ENCODE data around the gene NOC4L.

NOC4L gene

DNA sequence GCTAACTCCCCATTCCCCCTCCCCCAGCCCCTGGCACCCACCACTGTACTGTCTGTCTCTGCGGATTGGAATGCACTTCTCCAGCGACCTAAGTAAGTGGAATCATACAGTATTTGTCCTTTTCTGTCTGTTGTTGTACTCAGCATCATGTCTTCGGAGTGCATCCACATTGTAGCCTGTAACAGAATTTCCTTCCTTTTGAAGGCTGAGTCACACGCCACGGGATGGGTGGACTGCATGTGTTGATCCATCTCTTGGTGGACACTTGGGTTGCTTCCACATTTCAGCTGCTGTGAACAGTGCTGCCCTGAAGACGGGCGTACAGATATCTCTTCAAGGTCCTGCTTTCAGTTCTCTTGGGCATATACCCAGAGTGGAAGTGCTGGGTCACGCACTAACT lies 34.5 kb upstream of the NOC4L start:
- no peak overlapping the region for H3K4me3 ChIP-seq (ENCODE audit: low read length)
- DNase-seq = no peak
- no peaks in the 10 kb centered on the region for H3K4me1 ChIP-seq (ENCODE audit: control insufficient read depth, low read depth, low read length)
- H3K56ac ChIP-seq (ENCODE audit: low read length) = no peak overlapping the region
- no peak overlapping the region for H3K4me2 ChIP-seq (ENCODE audit: low read length)
- H2BK15ac ChIP-seq (replicated peaks; ENCODE audit: low read depth) = no peak overlapping the region
- no CpG with 5 or more reads among the region's 8 CpGs for WGBS (ENCODE audit: extremely low coverage, insufficient coverage, low lambda C conversion rate)
- no peaks in the 10 kb centered on the region for H3K79me2 ChIP-seq (ENCODE audit: control insufficient read depth, insufficient read depth, low read length)
- H3K4ac ChIP-seq (ENCODE audit: low read depth, low read length) = no peak overlapping the region
- no peak overlapping the region for H3K9ac ChIP-seq (ENCODE audit: low read length)
- H2BK120ac ChIP-seq (ENCODE audit: low read depth, low read length) = no peak overlapping the region
- H4K8ac ChIP-seq (ENCODE audit: low read depth, low read length) = no peak overlapping the region
- no peak overlapping the region for H4K5ac ChIP-seq (ENCODE audit: low read length)
- no peak overlapping the region for H2AK5ac ChIP-seq (ENCODE audit: low read length)
- H3K79me1 ChIP-seq (ENCODE audit: low read length) = no peaks in the 10 kb centered on the region
- H3K36me3 ChIP-seq (ENCODE audit: control insufficient read depth, insufficient read depth, low read length) = peaks cover 4% of the 10 kb centered on the region
- H3K18ac ChIP-seq (ENCODE audit: low read length) = no peak overlapping the region
- no peak overlapping the region for H3K27ac ChIP-seq (ENCODE audit: low read depth, low read length)
- H2BK5ac ChIP-seq (ENCODE audit: low read length) = no peak overlapping the region
- no peaks in the 10 kb centered on the region for H3K27me3 ChIP-seq (ENCODE audit: insufficient read depth, low read length, poor library complexity)
- no peak overlapping the region for H3K23ac ChIP-seq (ENCODE audit: low read length)

DNA sequence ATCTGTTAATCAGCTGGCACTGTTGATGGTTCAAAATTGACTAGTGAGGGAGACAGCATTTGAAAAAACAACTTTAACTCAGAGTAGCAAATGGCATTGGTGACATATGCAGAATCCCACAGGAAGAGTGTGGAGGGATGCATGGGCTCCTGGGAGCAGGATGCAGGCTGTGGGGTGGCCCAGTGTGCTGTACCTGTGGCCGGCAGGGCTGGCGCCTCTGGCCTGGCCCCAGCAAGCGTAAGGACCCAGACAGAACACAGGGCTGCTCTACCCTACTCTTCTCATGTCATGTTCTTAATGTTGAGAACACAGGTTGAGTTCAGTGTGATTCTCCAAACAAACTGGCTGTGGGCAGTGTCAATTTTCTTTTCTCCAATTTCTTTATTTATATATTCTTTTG lies 33.6 kb upstream of the NOC4L start:
- no CpG with 5 or more reads among the region's 3 CpGs for WGBS (ENCODE audit: extremely low coverage, insufficient coverage, low lambda C conversion rate)
- H4K8ac ChIP-seq (ENCODE audit: low read depth, low read length) = no peak overlapping the region
- H3K9ac ChIP-seq (ENCODE audit: low read length) = no peak overlapping the region
- H2AK5ac ChIP-seq (ENCODE audit: low read length) = no peak overlapping the region
- H4K5ac ChIP-seq (ENCODE audit: low read length) = no peak overlapping the region
- no peak overlapping the region for H2BK5ac ChIP-seq (ENCODE audit: low read length)
- no peak overlapping the region for H3K4me3 ChIP-seq (ENCODE audit: low read length)
- H3K56ac ChIP-seq (ENCODE audit: low read length) = no peak overlapping the region
- H3K27me3 ChIP-seq (ENCODE audit: insufficient read depth, low read length, poor library complexity) = no peaks in the 10 kb centered on the region
- no peak overlapping the region for H2BK120ac ChIP-seq (ENCODE audit: low read depth, low read length)
- DNase-seq = no peak
- H3K4me2 ChIP-seq (ENCODE audit: low read length) = no peak overlapping the region
- no peak overlapping the region for H3K4ac ChIP-seq (ENCODE audit: low read depth, low read length)
- H3K79me2 ChIP-seq (ENCODE audit: control insufficient read depth, insufficient read depth, low read length) = no peaks in the 10 kb centered on the region
- peaks cover 4% of the 10 kb centered on the region for H3K36me3 ChIP-seq (ENCODE audit: control insufficient read depth, insufficient read depth, low read length)
- H3K4me1 ChIP-seq (ENCODE audit: control insufficient read depth, low read depth, low read length) = no peaks in the 10 kb centered on the region
- H2BK15ac ChIP-seq (replicated peaks; ENCODE audit: low read depth) = no peak overlapping the region
- no peak overlapping the region for H3K23ac ChIP-seq (ENCODE audit: low read length)
- no peak overlapping the region for H3K27ac ChIP-seq (ENCODE audit: low read depth, low read length)
- H3K18ac ChIP-seq (ENCODE audit: low read length) = no peak overlapping the region
- H3K79me1 ChIP-seq (ENCODE audit: low read length) = no peaks in the 10 kb centered on the region

DNA sequence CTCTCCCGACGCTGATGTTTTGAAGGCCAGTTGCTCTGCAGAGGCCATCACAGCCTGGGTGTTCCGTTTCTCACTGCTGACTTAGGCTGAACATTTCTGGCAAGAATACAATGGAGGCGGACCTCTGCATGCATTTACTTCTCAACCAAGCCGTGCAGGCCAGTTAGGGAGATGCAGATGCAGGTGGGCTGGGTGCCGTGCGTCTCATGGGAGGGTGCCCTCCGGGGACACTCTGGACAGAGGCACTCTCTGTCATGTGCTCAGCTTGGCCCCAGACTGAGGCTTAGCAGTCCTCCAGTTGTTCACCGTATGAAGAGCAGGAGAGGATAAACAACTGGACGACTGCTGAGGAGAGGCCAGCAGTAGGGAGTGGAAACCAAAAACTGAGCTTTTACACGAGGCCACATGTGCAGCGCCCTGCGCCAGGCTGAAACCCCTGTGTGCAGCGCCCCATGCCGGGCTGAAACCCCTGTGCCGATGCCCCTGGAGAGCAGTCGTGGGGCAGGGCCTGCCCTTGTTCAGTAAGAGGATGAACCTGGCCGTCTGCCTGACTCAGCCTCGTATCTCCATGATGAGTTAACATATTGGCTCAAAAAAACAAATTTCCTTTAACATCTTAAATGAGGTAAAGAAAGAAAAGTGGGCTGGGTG lies 32.5 kb upstream of the NOC4L start:
- Histone ChIP-seq H4K5ac (ENCODE audit: low read length) (no peak overlapping the region), H2AK5ac (ENCODE audit: low read length) (no peak overlapping the region), H3K9ac (ENCODE audit: low read length) (no peak overlapping the region), H3K4me3 (ENCODE audit: low read length) (no peak overlapping the region), H3K18ac (ENCODE audit: low read length) (no peak overlapping the region), H3K4me1 (ENCODE audit: control insufficient read depth, low read depth, low read length) (no peaks in the 10 kb centered on the region), H3K79me2 (ENCODE audit: control insufficient read depth, insufficient read depth, low read length) (no peaks in the 10 kb centered on the region), H3K4ac (ENCODE audit: low read depth, low read length) (no peak overlapping the region), H2BK120ac (ENCODE audit: low read depth, low read length) (no peak overlapping the region), H3K56ac (ENCODE audit: low read length) (no peak overlapping the region), H3K36me3 (ENCODE audit: control insufficient read depth, insufficient read depth, low read length) (peaks cover 4% of the 10 kb centered on the region), H3K27me3 (ENCODE audit: insufficient read depth, low read length, poor library complexity) (no peaks in the 10 kb centered on the region), H3K4me2 (ENCODE audit: low read length) (no peak overlapping the region), H3K79me1 (ENCODE audit: low read length) (no peaks in the 10 kb centered on the region), H3K27ac (ENCODE audit: low read depth, low read length) (no peak overlapping the region), H3K23ac (ENCODE audit: low read length) (no peak overlapping the region), H2BK15ac (replicated peaks; ENCODE audit: low read depth) (no peak overlapping the region), H2BK5ac (ENCODE audit: low read length) (no peak overlapping the region), H4K8ac (ENCODE audit: low read depth, low read length) (no peak overlapping the region)
- WGBS (ENCODE audit: extremely low coverage, insufficient coverage, low lambda C conversion rate) = no CpG with 5 or more reads among the region's 19 CpGs
- DNase-seq = no peak

DNA sequence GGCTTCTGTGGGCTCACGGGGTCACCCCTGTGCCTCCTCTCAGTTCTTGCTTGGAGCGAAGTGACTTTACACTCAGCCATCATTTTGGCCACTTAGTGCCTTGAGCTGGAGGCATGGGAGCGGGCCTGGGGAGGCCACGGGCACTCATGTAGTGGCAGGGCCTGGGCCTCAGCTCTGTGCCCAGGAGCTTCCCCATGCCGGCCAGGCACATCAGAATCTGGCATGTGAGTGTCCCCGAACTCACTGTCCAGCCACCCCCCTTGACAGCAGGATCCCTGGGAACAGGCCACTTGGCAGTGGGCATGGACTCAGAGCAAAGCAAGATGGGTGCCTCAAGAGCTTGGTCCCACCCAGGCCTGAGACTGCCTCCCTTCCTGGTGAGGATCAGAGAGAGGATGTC lies 29.6 kb upstream of the NOC4L start:
- no peak overlapping the region for H4K8ac ChIP-seq (ENCODE audit: low read depth, low read length)
- no peak overlapping the region for H2BK120ac ChIP-seq (ENCODE audit: low read depth, low read length)
- no peak for DNase-seq
- H3K4me2 ChIP-seq (ENCODE audit: low read length) = no peak overlapping the region
- H4K5ac ChIP-seq (ENCODE audit: low read length) = no peak overlapping the region
- H3K27ac ChIP-seq (ENCODE audit: low read depth, low read length) = no peak overlapping the region
- no peaks in the 10 kb centered on the region for H3K79me1 ChIP-seq (ENCODE audit: low read length)
- no peak overlapping the region for H3K4me3 ChIP-seq (ENCODE audit: low read length)
- no peak overlapping the region for H3K4ac ChIP-seq (ENCODE audit: low read depth, low read length)
- no CpG with 5 or more reads among the region's 6 CpGs for WGBS (ENCODE audit: extremely low coverage, insufficient coverage, low lambda C conversion rate)
- no peaks in the 10 kb centered on the region for H3K79me2 ChIP-seq (ENCODE audit: control insufficient read depth, insufficient read depth, low read length)
- H3K9ac ChIP-seq (ENCODE audit: low read length) = no peak overlapping the region
- H2BK15ac ChIP-seq (replicated peaks; ENCODE audit: low read depth) = no peak overlapping the region
- no peak overlapping the region for H3K18ac ChIP-seq (ENCODE audit: low read length)
- no peak overlapping the region for H2AK5ac ChIP-seq (ENCODE audit: low read length)
- no peak overlapping the region for H3K23ac ChIP-seq (ENCODE audit: low read length)
- no peak overlapping the region for H3K56ac ChIP-seq (ENCODE audit: low read length)
- H2BK5ac ChIP-seq (ENCODE audit: low read length) = no peak overlapping the region
- no peaks in the 10 kb centered on the region for H3K4me1 ChIP-seq (ENCODE audit: control insufficient read depth, low read depth, low read length)
- H3K36me3 ChIP-seq (ENCODE audit: control insufficient read depth, insufficient read depth, low read length) = peaks cover 4% of the 10 kb centered on the region
- no peaks in the 10 kb centered on the region for H3K27me3 ChIP-seq (ENCODE audit: insufficient read depth, low read length, poor library complexity)

DNA sequence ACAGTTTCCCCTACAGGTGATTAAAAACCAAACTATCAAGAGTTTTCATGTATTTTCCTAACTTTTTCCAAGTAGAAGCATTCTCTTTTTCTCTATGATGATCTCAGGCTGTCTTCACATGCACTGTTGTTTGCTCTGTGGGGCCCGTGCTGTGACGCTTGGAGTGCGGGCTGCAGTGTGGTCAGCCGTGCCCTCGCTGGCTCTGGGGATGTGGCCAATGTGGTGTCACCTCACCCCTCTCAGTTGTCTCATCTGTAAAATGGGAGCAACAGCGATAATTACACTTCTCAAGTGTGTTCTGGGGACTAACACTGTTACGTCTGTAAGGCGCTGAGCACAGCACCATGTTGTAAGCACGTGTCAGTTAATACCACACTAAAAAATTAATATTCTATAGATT lies 28.8 kb upstream of the NOC4L start:
- Histone ChIP-seq H3K9ac (ENCODE audit: low read length) (no peak overlapping the region), H3K27ac (ENCODE audit: low read depth, low read length) (no peak overlapping the region), H3K79me1 (ENCODE audit: low read length) (no peaks in the 10 kb centered on the region), H3K79me2 (ENCODE audit: control insufficient read depth, insufficient read depth, low read length) (no peaks in the 10 kb centered on the region), H4K8ac (ENCODE audit: low read depth, low read length) (no peak overlapping the region), H2BK5ac (ENCODE audit: low read length) (no peak overlapping the region), H2BK15ac (replicated peaks; ENCODE audit: low read depth) (no peak overlapping the region), H3K4me2 (ENCODE audit: low read length) (no peak overlapping the region), H3K56ac (ENCODE audit: low read length) (no peak overlapping the region), H3K36me3 (ENCODE audit: control insufficient read depth, insufficient read depth, low read length) (peaks cover 3% of the 10 kb centered on the region), H3K23ac (ENCODE audit: low read length) (no peak overlapping the region), H2BK120ac (ENCODE audit: low read depth, low read length) (no peak overlapping the region), H3K18ac (ENCODE audit: low read length) (no peak overlapping the region), H2AK5ac (ENCODE audit: low read length) (no peak overlapping the region), H4K5ac (ENCODE audit: low read length) (no peak overlapping the region), H3K4me3 (ENCODE audit: low read length) (no peak overlapping the region), H3K4me1 (ENCODE audit: control insufficient read depth, low read depth, low read length) (no peaks in the 10 kb centered on the region), H3K27me3 (ENCODE audit: insufficient read depth, low read length, poor library complexity) (no peaks in the 10 kb centered on the region), H3K4ac (ENCODE audit: low read depth, low read length) (no peak overlapping the region)
- no CpG with 5 or more reads among the region's 9 CpGs for WGBS (ENCODE audit: extremely low coverage, insufficient coverage, low lambda C conversion rate)
- DNase-seq = no peak
